GM12878 (cell line): ENCODE data around the gene ELN. TPM values are rescaled to one million over a fixed set of nuclear protein-coding genes. Genes with fewer than 3 reads are reported as not detected.

Source experiments
- E2F4 ChIP-seq: IDR thresholded peaks from 2 replicates; pipeline ENCODE4 v1.6.1; 2012; ENCODE audit warnings: low read depth, low read length, improper control_type of control experiment
- E2F8 ChIP-seq: fragments of 450-650 bp; IDR thresholded peaks from 2 replicates; pipeline ENCODE4 v1.6.1; 2018; ENCODE audit warnings: mild to moderate bottlenecking, low read depth, moderate library complexity; ENCODE audit not compliant: partially characterized antibody
- FOS ChIP-seq: IDR thresholded peaks from 3 replicates; pipeline ENCODE4 v1.6.1; 2011; ENCODE audit warnings: borderline replicate concordance; ENCODE audit not compliant: insufficient read length; ENCODE audit errors: extremely low read depth
- HCFC1 ChIP-seq: fragments of 150-350 bp; IDR thresholded peaks from 2 replicates; pipeline ENCODE4 v1.6.1; 2014; ENCODE audit warnings: low read length
- MYB ChIP-seq: fragments of 150-350 bp; IDR thresholded peaks from 2 replicates; pipeline ENCODE4 v1.6.1; 2014; ENCODE audit warnings: mild to moderate bottlenecking, low read depth, low read length, borderline replicate concordance
- PKNOX1 ChIP-seq: fragments of 450-650 bp; IDR thresholded peaks from 2 replicates; pipeline ENCODE4 v1.6.1; 2016; ENCODE audit warnings: mild to moderate bottlenecking
- POLR2AphosphoS2 ChIP-seq: IDR thresholded peaks from 2 replicates; pipeline ENCODE4 v1.6.1; 2011; ENCODE audit warnings: low read depth, mild to moderate bottlenecking, low read length, improper control_type of control experiment, moderate library complexity
- REST ChIP-seq: IDR thresholded peaks from 2 replicates; pipeline ENCODE4 v1.6.1; 2012; ENCODE audit warnings: mild to moderate bottlenecking, low read depth, low read length
- SMAD5 ChIP-seq: IDR thresholded peaks from 2 replicates; pipeline ENCODE4 v1.6.1; 2016; ENCODE audit warnings: antibody characterized with exemption, low read depth
- SREBF1 ChIP-seq: IDR thresholded peaks from 2 replicates; pipeline ENCODE4 v1.6.1; 2012; ENCODE audit warnings: mild to moderate bottlenecking, low read length
- TAF1 ChIP-seq: IDR thresholded peaks from 2 replicates; pipeline ENCODE4 v1.6.1; 2011; ENCODE audit warnings: mild to moderate bottlenecking, low read depth, low read length, borderline replicate concordance
- TBL1XR1 ChIP-seq: IDR thresholded peaks from 2 replicates; pipeline ENCODE4 v1.6.1; 2012; ENCODE audit warnings: low read depth, low read length, improper control_type of control experiment
- ZBTB4 ChIP-seq: fragments of 450-650 bp; formaldehyde crosslinking; IDR thresholded peaks from 2 replicates; pipeline ENCODE4 v1.4.0; 2022; ENCODE audit warnings: mild to moderate bottlenecking, moderate library complexity
- polyA plus RNA-seq, 11 experiments: library from polyadenylated mRNA; depleted of rRNA in 4 of 11; unstranded in 6 of 11; stranded (reverse) in 5 of 11; fragments of >200 nt; fragmentation: Nextera tagmentation in 4 of 11; fragmentation: Illumina TruSeq in 1 of 11; extraction: Ambion mirVana in 4 of 11; extraction: Trizol in 1 of 11; gene quantifications; 1 replicate in 1 of 11; 2 replicates in 10 of 11; pipeline versions ENCODE4 v1.2.1 to v1.2.3, GENCODE V29; 2011 to 2016; ENCODE audit warnings: inconsistent platforms in 2 of 11, missing spikeins in 2 of 11, low read depth in 1 of 11
- total RNA-seq, 4 experiments: library from RNA; depleted of rRNA in 3 of 4; stranded (reverse); fragments of >200 nt in 3 of 4; fragmentation: Illumina TruSeq in 1 of 4; extraction: Trizol in 1 of 4; gene quantifications; 2 replicates each; pipeline versions ENCODE4 v1.2.1 to v1.2.3, GENCODE V29; 2013 to 2021

ELN gene
- total and polyA plus RNA-seq, 10 of the 15 experiments (the other 5 are each of a cell fraction or from before 2014, with no cell fraction given) = 0.08 to 0.27 (median 0.23) TPM; not detected in 7

GRCh38 chr7:74042746-74043522, 15.0 kb downstream of the ELN start (continued):
- TF ChIP-seq E2F8 (no peak), PKNOX1 (no peak), REST (no peak), TBL1XR1 (no peak), E2F4 (no peak), ZBTB4 (CRISPR knock-in tag) (no peak), FOS (no peak), TAF1 (no peak), SREBF1 (no peak), SMAD5 (no peak), MYB (no peak), HCFC1 (no peak), POLR2AphosphoS2 (no peak)
